Endothelial cell of umbilical vein (primary cell): ENCODE measurements around the gene ESYT3.

Experiments used
- EZH2 ChIP-seq: IDR thresholded peaks from 2 replicates; pipeline ENCODE4 v1.6.1; 2012; ENCODE audit warnings: borderline replicate concordance, low read depth, mild to moderate bottlenecking, moderate library complexity, low read length, inconsistent platforms; ENCODE audit not compliant: severe bottlenecking
- POLR2AphosphoS5 ChIP-seq: IDR thresholded peaks from 2 replicates; pipeline ENCODE4 v1.6.1; 2012; ENCODE audit warnings: low read depth, mild to moderate bottlenecking, control low read depth, low read length, moderate library complexity; ENCODE audit not compliant: insufficient read depth
- TF ChIP-seq, protein P1 (sequence below), 2 donors: IDR thresholded peaks; 1 replicate in 1 of 2; 2 replicates in 1 of 2; pipeline ENCODE4 v1.5.1; 2011; ENCODE audit warnings: low read length in 2 of 2, mild to moderate bottlenecking in 2 of 2, moderate library complexity in 2 of 2, control low read depth in 1 of 2, inconsistent platforms in 1 of 2, low read depth in 1 of 2; ENCODE audit not compliant: insufficient read depth in 1 of 2; ENCODE audit errors: extremely low read depth in 1 of 2

DNA sequence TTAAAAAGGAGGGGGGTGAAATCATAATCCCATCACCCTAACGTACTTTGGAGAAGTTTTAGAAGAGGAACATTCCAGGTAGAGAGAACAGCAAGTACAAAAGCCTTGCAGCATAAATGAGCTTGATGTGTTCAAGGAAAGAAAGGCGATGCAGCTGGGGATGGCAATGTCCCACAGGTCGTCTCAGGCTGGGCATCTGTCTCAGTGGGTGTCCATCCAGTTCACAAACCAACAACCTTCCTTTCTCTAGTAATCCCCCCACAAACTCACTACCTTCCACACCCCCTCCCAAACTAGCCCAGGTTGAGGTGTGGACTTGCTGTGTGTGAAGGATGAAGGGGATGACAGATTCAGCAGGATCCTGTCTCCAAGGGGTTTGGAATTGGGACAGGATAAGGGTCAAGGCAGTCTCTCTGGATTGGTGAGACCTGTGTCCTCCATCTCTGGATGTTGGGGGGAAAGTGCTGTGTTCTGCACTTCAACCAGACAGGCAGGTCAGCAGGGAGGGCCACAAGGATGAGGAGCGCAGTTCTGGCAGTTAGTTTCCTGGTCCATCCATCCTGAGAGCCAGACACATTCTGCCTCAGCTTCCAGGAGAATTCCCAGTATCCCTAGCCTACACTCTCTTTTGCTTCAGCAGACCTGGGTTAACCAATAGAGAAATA lies 1.7 kb upstream of the ESYT3 start:
- TF ChIP-seq EZH2: no peak
- TF ChIP-seq, protein P1, sequence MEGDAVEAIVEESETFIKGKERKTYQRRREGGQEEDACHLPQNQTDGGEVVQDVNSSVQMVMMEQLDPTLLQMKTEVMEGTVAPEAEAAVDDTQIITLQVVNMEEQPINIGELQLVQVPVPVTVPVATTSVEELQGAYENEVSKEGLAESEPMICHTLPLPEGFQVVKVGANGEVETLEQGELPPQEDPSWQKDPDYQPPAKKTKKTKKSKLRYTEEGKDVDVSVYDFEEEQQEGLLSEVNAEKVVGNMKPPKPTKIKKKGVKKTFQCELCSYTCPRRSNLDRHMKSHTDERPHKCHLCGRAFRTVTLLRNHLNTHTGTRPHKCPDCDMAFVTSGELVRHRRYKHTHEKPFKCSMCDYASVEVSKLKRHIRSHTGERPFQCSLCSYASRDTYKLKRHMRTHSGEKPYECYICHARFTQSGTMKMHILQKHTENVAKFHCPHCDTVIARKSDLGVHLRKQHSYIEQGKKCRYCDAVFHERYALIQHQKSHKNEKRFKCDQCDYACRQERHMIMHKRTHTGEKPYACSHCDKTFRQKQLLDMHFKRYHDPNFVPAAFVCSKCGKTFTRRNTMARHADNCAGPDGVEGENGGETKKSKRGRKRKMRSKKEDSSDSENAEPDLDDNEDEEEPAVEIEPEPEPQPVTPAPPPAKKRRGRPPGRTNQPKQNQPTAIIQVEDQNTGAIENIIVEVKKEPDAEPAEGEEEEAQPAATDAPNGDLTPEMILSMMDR (IDR thresholded peaks at IDR 0.05; ENCODE audit: extremely low read depth in 1 of 2, insufficient read depth in 1 of 2, low read depth in 1 of 2, low read length in 2 of 2): no peak
- TF ChIP-seq POLR2AphosphoS5: no peak
